IPS-NIHi7 (cell line): ENCODE measurements around the gene IL17REL.

Experiments used
- DNase-seq: peaks from one replicate; pipeline ENCODE4 v3.0.0; 2012; ENCODE audit warnings: mixed read lengths; ENCODE audit errors: extremely low spot score

The IL17REL gene

DNA sequence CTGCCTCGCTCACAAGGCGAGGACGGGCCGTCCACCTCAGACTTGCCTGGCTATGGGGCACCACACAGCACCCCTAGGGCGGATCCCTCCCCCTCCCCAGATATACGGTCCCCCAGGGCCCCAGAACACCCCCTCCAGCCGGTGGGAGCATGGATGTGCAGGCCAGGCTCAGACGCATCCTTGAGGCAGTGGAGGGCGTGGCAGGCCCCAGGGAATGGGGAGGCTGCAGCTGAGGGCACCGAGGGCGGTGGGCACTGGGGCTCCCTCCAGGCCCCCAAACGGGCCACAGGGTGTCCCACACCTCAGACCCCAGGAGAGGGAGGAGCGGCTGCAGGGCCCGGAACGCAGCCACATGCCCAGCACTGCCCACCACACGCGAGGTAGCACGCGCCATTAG, 33.5 kb upstream of the IL17REL start:
- no peak for DNase-seq

DNA sequence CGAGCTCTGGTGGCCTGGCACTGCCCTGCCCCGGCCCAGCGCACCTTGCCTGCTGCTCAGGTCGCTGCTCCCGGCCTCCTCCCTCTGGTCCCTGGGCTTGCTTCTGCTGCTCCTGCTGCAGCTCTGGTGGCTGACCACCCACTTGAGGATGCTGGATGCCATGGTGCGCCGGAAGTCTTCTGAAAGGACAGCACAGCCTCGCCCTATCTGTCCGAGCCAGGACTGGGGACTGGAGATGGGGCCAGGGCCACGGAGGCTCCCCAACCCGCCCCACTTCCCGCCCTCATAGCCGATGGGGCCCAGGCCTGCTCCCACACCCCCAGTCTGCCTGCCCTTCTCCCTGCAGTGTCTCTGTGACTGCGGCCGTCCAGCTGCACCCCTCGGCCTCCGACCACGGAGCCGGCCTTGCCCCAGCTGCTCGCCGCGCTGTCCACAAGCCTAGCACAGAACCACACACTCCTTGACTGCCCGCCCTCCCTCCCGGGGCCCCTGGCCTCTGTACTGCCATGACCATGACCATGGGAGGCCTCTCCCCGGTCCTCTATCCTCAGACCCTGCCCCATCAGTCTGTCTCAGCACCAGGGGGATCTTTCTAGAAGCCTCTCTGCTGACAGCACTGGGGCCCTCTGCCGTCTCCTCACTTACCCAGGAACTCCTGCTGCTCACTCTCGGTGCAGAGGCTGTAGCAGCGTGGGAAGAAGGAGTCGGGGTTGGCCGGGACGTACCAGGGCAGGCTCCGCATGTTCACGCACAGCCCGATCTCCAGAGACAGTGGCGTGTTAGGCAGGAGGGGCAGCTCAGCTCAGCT, 32.9 kb upstream of the IL17REL start:
- no peak for DNase-seq

DNA sequence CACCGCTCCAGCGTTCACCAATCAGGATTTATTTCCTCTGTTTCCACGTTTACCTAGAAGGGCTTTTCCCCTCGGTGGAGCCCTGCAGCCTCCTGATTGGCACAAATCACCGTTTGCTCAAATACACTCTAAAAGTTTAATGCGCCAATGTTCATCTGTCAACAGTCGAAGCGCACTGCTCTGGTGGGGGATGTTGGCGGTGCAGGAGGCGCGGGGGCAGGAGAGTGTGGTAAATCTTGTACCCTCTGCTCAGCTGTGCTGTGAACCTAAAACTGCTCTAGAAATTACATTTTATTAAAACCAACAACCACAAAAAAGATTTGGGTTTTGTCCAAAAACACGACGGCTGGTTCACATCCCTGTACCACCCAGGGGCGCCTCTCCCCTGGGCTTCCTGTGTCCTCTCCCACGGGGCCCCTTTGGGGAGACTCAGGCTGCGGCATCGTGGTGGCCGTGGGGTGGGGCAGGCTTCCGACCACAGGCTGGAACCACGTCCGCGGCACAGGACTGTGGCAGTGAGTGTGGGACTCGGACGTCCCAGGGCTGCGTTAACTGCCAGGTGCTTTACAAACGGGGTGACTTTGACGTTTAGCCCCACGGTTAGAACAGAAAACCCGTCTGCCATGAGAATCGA, 32.0 kb upstream of the IL17REL start:
- no peak for DNase-seq

DNA sequence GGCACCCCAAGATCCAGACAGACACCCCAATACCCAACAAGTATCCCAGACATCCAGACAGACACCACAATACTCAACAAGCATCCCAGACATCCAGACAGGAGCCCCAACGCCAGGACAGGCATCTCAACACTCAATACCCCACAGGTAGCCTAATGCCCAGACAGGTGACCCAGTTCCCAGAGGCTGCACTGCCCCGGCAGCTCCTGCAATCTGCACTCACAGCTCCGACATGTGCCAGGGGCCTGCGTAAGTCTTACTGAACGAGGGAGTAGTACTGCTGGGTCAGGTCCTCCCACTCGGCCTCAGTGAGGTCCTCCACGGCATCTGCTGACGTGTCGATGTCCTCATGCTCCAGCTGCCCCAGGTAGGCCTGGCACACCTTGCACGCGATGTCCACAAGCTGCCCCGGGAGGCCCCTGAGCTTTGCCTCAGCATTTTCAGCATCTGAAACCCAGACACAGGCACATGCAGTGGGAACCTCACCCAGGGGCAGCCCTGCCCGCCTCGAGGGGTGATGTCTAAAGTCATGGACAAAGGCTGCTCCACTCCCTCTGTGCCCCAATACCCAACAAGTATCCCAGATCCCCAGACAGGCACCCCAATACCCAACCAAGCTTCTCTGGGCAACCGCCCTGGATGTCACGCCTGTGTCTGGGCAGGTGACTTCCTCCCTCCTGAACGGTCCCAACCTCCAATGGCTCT, 28.9 kb upstream of the IL17REL start:
- DNase-seq: no peak

DNA sequence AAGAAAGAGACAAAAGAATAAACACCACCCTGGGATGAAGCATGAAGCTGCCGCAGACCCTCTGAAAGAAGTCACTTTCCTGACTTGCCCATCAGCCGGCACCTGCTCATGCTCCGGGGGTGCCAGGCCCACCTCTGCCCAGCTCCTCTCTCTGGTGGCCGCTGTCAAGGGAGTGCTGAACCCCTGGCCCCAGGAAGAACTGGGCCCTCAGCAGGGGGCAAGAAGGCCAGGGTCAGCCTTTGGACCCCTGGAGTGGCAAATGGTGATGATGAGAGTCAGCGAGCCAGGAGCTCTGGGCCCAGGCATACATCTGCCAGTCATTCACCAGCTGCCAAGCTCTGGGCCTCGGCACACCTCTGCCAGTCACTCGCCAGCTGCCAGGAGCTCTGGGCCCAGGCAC, 28.2 kb upstream of the IL17REL start:
- DNase-seq: no peak

DNA sequence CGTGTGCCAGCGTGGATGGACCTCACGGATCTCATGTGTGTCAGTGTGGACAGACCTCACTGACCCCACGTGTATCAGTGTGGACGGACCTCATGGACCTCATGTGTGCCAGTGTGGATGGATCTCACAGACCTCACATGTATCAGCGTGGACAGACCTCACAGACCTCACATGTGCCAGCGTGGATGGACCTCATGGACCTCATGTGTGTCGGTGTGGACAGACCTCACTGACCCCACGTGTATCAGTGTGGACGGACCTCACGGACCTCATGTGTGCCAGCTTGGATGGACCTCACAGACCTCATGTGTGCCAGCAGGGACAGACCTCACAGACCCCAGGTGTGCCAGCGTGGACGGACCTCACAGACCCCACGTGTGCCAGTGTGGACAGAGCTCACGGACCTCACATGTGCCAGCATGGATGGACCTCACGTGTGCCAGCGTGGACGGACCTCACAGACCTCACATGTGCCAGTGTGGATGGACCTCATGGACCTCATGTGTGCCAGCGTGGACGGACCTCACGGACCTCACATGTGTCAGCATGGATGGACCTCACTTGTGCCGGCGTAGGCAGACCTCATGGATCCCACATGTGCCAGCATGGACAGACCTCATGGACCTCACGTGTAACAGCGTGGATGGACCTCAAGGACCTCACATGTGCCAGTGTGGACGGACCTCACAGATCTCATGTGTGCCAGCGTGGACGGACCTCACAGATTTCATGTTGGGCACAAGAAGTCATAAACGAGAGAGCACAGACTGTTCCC, 27.3 kb upstream of the IL17REL start:
- no peak for DNase-seq

DNA sequence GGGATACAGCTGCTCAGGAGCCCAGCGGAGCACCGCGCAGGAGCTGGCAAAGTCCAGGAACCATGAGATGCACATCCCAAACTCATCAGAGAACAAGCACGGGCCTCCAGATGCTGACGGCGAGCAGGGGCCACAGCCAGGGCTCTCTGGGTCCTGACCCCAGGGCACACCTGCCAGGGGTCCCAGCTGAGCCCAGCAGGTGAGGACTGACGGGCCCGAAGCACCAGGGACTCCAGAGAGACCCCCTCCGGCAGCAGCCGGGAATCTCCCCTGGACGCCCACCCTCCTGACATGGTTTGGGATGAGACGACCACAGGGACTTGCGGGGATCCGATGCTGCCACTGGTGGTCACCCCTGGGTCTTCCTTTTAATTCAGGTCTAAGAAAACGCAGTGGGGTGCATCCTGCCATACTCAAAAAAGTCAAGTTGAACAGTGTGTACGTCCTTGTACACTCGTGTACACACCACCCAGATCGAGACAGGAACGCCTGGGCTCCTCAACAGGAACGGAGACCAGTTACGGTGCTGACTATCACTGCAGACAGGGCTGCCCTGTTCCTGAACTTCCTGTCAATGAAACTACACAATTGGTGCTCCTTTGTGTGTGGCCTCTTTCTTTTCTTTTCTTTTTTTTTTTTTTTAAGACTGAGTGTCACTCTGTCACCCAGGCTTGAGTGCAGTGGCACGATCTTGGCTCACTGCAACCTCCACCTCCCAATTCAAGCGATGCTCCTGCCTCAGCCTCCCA, 23.6 kb upstream of the IL17REL start:
- DNase-seq: no peak

DNA sequence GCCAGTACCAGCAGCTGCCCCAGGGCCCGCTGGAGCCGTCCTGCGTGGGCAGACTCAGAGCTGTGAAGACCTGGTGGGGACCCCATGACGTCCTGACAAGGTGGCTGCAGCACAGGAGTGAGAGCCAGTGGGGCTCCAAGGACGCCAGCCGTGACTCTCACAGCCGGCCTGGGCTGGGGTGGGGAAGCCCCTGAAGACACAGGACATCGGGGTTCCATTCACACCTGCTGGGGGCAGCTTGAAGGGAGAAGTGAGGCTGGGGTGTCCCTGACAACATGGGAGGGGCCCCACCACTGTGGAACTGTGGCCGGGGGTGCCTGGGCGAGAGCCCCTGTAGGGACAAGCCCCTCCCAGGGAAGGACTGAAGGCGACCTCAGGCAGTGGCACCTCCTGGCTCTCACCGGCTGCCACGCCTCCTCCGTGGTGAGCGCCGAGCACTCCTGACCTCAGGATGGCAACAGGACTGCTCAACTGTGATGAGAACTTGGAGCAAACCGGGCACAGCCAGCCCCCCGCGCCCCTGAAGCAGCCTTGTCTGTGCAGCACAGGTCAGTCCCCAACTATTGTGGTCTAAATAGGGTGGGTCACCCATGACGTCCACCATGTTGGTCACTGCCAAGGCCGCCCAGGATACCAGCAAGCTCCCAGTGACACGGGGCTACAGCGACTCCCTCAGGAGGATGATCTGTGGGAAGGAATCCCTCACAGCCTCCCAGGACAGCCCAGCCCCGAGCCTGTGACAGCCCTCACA, 22.7 kb upstream of the IL17REL start:
- DNase-seq: no peak

DNA sequence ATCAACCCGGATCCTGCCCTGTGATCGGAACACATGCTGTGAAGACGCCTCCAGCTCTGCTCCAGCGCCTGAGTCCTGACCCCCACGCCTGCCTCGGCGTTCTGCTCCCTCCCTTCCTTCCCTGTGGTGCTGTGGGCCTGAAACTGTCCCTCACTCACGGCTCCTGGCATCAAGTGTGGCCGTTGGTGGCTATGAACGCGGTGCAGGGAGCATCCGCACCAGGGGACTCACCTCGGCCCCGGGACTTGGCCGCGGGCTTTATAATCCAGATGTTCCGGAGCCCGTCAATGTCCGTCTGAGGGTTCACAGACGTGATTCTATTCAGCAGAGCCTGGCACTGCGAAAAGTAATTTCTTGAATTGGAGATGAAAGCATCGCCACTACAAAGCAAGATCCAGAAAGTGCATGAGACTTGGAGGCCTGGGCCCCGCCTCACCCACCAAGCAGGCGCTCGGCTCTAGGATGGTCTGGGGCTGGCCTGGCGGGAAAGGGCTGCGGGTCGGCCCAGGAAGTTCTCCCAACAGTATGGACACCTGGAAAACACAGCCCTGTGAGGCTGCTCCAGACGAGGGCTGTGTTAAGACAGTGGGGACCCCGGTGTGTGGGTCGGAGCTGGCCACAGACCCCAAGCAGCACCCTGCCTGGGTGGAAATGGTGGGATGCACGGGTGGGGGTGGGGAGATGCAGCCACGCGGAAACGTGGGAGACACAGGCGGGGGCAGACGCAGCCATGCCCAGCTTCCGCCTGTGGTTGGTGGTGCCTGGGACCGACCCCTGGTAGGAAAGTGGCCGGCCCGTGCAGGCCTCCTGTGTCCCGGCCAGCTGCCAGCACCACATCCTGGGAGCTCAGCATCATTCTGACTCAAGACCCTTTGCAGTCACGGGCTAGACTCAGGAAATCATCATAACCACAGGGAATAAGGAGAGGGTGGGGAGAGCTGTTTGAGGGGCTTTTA, 21.8 kb upstream of the IL17REL start:
- DNase-seq: no peak

DNA sequence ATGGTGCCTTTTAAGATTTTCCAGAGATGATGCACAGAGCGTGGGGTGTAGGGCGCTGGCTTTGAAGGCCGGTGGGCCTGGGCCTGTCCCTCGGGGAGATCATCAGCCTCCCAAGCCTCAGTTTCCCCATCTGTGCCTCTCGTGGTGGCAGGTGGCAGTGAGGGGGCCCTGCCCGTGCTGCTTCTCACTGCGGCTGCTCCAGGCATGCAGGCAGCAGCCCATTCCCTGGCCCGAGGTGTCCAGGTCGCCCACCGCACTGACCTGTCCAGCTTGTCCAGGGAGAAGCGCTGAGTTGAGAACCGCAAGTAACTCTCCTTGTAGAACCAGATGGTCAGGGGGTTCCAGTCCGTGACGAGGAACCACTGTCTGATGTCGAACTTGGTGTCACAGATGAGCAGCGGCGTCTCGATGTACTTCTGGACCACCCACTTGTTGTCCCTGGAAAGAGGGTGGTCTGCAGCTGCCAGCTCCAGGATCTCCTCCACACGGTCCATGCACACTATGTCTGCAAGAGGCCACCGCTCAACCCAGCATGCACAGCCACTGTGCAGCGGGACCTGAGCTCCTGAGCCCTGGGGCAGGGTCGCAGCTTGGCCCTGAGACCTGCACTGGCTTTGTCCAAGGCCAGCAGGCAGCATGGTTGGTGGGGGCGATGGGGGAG, 20.5 kb upstream of the IL17REL start:
- no peak for DNase-seq

DNA sequence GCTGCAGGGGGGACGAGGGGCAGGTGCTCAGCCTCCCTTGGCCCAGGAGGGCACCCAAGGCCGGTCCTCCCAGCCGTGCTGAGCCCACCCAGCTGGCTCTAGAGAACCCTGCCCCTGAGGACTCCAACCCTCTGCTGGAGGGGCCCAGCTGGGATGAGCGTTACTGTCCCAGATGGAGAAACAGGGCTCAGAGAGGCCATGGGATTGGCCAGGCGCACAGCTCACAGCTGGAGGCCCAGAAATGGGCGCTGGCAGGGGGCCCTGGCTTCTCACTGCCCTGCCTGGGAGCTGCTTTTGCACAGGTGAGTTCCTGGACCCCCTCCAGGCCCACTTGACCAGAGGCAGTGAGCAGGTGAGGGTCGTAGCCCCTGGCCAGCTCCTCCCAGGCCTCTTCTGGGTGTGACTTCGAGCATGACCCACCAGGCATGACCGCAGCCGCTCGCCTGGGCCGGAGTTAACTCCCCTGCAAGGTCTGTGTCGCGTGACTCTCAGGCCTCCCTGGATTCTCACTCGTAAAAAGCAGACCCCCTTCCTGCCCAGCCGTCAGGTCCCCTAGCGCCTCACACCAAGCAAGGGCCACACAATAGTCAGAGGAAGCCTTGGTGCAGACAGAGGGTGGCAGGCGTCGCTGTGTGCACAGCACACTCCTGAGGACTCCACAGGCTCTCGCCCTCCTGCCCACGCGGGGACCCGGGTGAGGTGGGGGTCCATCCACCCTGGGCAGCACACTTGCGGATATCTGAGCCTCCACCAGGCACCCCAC, 19.7 kb upstream of the IL17REL start:
- DNase-seq: no peak

DNA sequence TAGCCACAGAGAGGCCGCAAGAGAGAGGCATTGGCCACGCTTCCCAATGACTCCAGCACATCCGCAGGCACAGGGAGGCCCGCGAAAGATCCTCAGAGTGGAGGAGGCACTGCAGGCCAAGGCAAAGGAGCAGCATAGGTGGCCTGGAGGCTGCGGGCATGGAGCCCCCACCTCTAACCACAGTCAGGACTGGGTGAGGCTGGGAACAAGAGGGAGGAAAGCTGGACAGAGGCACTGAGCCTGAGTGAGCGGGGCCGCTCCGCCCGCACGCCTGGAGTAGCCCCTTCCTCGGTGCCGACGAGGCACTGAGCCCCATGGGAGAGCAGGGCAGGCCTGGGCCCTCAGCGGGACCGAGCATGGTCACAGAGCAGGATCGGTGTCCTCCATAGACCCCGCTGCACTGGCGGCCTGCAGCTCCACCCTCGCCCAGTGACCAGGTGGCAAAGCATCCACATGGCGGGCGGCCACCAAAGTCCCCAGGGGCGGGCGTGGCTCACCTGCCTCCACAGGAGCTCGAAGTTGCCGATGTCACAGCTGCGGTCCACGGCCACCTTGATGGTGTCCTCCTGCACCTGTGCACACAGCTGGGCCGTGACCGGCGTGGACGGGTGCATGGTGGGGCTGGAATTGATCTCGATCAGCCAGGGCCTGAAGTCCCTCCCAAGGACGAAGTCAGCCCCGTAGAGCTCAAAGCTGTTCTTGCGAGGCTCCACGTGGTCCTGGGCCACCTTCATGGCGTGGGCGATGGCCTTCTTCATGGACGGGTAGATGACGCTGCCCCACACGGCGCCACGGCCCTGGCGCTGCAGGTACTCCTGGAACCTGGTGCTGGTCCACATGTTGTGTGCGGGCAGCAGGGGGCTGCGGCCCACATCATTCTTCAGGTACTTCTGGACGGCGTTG, 18.9 kb upstream of the IL17REL start:
- no peak for DNase-seq

DNA sequence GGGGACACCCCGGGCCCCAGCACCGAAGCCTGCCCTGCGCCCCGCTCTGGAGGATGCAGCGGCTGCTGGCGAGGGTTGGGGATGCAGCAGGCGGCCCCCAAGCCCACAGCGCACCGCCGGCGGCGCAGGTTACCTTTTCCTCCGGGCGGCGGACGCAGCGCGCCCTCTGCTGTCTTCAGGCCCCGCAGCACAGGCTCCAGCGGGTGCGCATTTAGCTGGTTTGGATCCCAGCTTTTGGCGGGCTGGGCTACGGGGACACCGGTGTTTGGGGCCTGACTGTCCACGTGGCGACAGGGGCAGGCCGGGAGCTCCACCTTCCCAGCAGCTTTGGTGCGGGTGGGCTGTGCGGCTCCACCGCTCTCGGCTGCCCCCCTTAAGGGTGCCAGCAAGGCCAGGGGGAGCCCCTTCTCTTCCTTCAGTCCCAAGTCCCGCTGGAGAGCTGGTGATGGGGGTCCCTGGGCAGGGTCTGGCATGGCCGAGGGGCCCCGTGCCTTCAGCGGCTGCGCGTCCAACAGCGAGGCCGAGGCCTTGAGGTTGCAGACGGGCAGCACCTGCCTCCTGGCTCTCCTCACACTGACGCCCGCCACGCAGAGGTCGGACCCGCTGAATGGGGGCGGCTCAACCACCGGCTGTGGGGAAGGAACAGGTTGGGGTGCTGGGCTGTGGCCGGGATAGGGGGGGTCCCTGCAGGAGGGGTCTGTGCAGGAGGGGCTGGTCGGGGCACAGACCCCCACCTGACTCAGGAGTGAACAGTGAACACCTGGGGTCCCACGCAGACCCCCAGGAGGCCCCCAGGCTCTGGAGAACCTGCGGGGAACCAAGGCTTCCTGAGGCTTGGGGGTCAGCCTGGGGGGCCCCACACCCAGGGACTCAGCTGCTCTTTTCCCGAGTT, 18.0 kb upstream of the IL17REL start:
- DNase-seq: peak; percentile 96

DNA sequence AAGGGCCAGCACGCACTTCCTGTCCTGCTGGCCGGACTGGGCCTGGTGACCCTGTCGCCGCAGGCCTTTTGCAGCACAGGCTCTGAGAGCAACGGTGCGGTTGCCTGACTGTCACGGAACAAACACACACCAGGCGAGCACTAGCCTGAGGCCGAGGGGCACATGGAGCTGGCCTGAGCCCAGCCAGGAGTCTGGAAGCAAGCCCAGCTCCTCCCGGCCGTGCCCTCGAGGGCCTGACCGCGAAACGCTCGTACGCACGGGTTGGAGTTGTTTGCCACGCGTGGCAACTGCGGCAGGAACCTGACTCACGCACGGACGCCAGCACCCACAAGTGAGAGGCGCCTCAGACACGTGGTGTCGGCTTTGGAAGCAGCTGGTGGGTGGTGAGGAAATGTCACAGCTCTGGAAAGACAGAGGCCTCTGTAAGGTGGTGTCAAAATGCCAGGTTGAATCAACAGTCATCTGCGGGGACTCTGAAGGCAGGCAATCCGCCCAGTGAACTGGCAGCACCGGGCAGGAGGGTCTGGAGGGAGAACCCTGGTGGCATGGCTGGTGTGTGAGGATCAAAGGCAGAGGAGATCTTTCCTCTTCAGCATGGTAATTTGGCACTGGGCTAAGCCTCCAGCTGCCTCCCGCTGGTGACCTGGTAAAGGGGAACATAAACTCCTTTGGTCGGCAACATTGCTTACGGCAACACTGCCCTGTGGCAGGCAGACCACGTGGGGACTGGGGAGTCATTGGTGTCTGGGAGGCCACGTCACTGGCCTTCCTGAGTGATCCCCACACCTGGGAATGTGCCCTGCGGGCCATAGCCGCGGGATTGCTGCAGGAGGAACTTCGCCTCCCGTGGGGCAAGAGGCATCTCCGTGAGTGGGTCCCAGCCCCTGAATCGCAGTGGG, 15.3 kb upstream of the IL17REL start:
- DNase-seq: no peak

DNA sequence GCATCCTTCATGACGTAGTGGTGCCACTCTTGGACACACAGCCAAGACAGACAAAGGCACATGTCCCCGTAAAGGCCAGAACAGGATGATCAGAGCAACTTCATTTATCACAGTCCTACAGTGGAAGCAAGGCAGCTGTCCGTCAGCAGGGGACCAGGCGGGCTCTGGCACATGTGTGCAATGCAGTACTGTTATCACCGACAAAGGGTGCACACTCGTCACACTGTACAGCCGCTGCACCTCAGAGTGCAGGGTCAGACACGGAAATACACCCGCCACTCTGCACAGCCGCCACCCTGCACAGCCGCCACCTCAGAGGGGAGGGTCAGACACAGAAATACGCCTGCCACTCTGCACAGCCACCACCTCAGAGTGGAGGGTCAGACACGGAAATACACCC, 13.4 kb upstream of the IL17REL start:
- DNase-seq: no peak
